Esophagus squamous epithelium (tissue), 5 donors: ENCODE results near the gene HCRTR2. TPM values are rescaled to one million over a fixed set of nuclear protein-coding genes. Genes with fewer than 3 reads are reported as not detected.
A peak's percentile ranks its signal among the peaks of the same experiment; 100 is the strongest.
"Not testable (repeated sequence)": the region's sequence is repeated elsewhere in the genome, so short reads cannot be mapped to it uniquely, and the experiment has no call there.

Source experiments
- DNase-seq: peaks from one replicate; lab custom pipeline; 2025; lab: John Stamatoyannopoulos, UW
- H3K27ac ChIP-seq, 4 donors: fragments of 200-600 bp; sonication (generic); one replicate each; pipeline ENCODE4 v1.5.1; 2016 to 2019; ENCODE audit warnings: mild to moderate bottlenecking in 1 of 4
- H3K27me3 ChIP-seq, 4 donors: fragments of 200-600 bp; sonication (generic); 1 replicate in 3 of 4; 2 replicates in 1 of 4; pipeline versions ENCODE4 v1.5.1 to v1.6.0; 2017 to 2021; ENCODE audit warnings: antibody characterized with exemption in 1 of 4
- H3K36me3 ChIP-seq, 3 donors: fragments of 200-600 bp; sonication (generic); one replicate each; pipeline ENCODE4 v1.5.1; 2016 to 2019
- H3K4me1 ChIP-seq, 3 donors: fragments of 200-600 bp; sonication (generic); one replicate each; pipeline ENCODE4 v1.5.1; 2017 to 2019
- H3K4me3 ChIP-seq, 4 donors: fragments of 200-600 bp; sonication (generic); 1 replicate in 3 of 4; 2 replicates in 1 of 4; pipeline ENCODE4 v1.5.1; 2016 to 2019; ENCODE audit warnings: mild to moderate bottlenecking in 2 of 4, moderate library complexity in 1 of 4
- H3K9me3 ChIP-seq, 3 donors: fragments of 200-600 bp; sonication (generic); one replicate each; pipeline ENCODE4 v1.5.1; 2016 to 2019
- POLR2A ChIP-seq, 4 donors: fragments of 450-650 bp; IDR thresholded peaks; one replicate each; pipeline ENCODE4 v1.6.1; 2017; ENCODE audit warnings: antibody characterized with exemption in 4 of 4, mild to moderate bottlenecking in 4 of 4, moderate library complexity in 3 of 4
- WGBS, 2 donors: methylation state at CpG; one replicate each; pipeline ENCODE4 v1.1.5; 2018; 5-methylcytosine and 5-hydroxymethylcytosine counted together
- intact Hi-C: fragments of 100-400 bp; cut with DNase I; formaldehyde crosslinking; loops from one replicate; pipeline ENCODE4 v1.15.0; 2022
- total RNA-seq, 4 donors: library from RNA; depleted of rRNA; stranded (reverse); fragments of >200 nt; gene quantifications; one replicate each; pipeline ENCODE4 v1.1.0, GENCODE V29; 2016
- TF ChIP-seq, protein P1 (sequence below), 6 experiments: fragments of 450-650 bp in 4 of 6; fragments of 200-600 bp in 2 of 6; sonication (generic) in 2 of 6; IDR thresholded peaks; one replicate each; pipeline ENCODE4 v1.5.1; 2016 to 2019; ENCODE audit warnings: antibody characterized with exemption in 6 of 6, mild to moderate bottlenecking in 4 of 6, moderate library complexity in 4 of 6
- donor health status: DM: yes; HTN: yes; CAD: no.

Gene HCRTR2
- total RNA-seq, 4 donors from 2014 or later = not detected

DNA sequence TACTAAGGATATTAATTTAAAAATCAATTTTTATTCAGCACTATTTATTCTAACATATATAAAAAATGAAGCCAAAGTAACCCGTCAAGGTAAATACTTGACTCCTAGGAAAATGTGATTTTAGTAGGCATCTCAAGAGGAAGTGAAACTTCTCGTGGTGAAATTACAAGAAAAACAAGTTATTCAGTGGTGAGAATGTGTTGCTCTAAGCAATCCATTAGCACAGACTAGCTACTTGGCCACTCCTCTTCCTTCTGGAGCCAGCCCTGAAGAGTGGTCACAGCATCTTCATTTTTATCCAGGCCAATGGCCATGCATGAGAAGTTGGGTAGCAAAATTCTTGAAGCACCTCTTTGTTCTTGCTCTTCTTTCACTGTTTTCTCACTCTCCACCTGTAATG is 112.5 kb downstream of the HCRTR2 start:
- TF ChIP-seq, protein P1, sequence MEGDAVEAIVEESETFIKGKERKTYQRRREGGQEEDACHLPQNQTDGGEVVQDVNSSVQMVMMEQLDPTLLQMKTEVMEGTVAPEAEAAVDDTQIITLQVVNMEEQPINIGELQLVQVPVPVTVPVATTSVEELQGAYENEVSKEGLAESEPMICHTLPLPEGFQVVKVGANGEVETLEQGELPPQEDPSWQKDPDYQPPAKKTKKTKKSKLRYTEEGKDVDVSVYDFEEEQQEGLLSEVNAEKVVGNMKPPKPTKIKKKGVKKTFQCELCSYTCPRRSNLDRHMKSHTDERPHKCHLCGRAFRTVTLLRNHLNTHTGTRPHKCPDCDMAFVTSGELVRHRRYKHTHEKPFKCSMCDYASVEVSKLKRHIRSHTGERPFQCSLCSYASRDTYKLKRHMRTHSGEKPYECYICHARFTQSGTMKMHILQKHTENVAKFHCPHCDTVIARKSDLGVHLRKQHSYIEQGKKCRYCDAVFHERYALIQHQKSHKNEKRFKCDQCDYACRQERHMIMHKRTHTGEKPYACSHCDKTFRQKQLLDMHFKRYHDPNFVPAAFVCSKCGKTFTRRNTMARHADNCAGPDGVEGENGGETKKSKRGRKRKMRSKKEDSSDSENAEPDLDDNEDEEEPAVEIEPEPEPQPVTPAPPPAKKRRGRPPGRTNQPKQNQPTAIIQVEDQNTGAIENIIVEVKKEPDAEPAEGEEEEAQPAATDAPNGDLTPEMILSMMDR (IDR thresholded peaks at IDR 0.05) = no peak
- TF ChIP-seq POLR2A (IDR thresholded peaks at IDR 0.05) = no peak
- H3K4me3 ChIP-seq = no peak overlapping the region
- H3K9me3 ChIP-seq = no peaks in the 10 kb centered on the region
- intact Hi-C loops = no loop called here
- DNase-seq = no peak
- no peaks in the 10 kb centered on the region for H3K4me1 ChIP-seq
- H3K27ac ChIP-seq = no peak overlapping the region
- H3K36me3 ChIP-seq = no peaks in the 10 kb centered on the region
- WGBS, 2 donors = 38 to 45% methylated on average over 2 of the region's 2 CpGs
- no peaks in the 10 kb centered on the region for H3K27me3 ChIP-seq

- intact Hi-C loops = no loop called here
- Histone ChIP-seq H3K36me3 (no peaks in the 10 kb centered on the region), H3K27me3 (no peaks in the 10 kb centered on the region), H3K4me3 (no peak overlapping the region), H3K4me1 (no peaks in the 10 kb centered on the region), H3K27ac (no peak overlapping the region), H3K9me3 (no peaks in the 10 kb centered on the region)
- no peak for DNase-seq
- 72 to 83% methylated on average over 2 of the region's 2 CpGs for WGBS, 2 donors
- TF ChIP-seq, protein P1 (IDR thresholded peaks at IDR 0.05) = no peak
- no peak for TF ChIP-seq POLR2A (IDR thresholded peaks at IDR 0.05)
Measured at GRCh38 chr6:55290736-55291135, 116.4 kb downstream of the HCRTR2 start.

GRCh38 chr6:55293116-55293515 is 118.8 kb downstream of the HCRTR2 start:
- DNase-seq = no peak
- Histone ChIP-seq H3K36me3 (no peaks in the 10 kb centered on the region), H3K4me3 (no peak overlapping the region), H3K9me3 (no peaks in the 10 kb centered on the region), H3K27ac (no peak overlapping the region), H3K27me3 (no peaks in the 10 kb centered on the region), H3K4me1 (no peaks in the 10 kb centered on the region)
- intact Hi-C loops = no loop called here
- TF ChIP-seq, protein P1 (IDR thresholded peaks at IDR 0.05) = peak in 1 of 6 experiments; percentile 22
- no peak for TF ChIP-seq POLR2A (IDR thresholded peaks at IDR 0.05)
- WGBS, 2 donors = 37 to 56% methylated on average over 2 of the region's 2 CpGs

DNA sequence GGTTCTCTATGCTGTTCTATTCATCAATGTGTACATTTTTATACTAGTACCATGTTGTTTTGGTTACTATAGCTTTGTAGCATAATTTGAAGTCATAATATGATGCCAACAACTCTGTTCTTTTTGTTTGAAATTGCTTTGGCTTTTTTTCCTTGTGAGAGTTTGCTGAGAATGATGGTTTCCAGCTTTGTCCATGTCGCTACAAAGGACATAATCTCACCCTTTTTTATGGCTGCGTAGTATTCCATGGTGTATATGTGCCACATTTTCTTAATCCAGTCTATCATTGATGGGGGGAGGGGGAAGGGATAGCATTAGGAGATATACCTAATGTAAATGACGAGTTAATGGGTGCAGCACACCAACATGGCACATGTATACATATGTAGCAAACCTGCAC is 122.9 kb downstream of the HCRTR2 start:
- H3K4me1 ChIP-seq, DNase-seq, H3K4me3 ChIP-seq, intact Hi-C loops, H3K9me3 ChIP-seq, H3K27me3 ChIP-seq, H3K36me3 ChIP-seq, H3K27ac ChIP-seq: not testable (repeated sequence)
- 84 to 90% methylated on average over 3 of the region's 3 CpGs for WGBS, 2 donors

- Histone ChIP-seq H3K4me3 (no peak overlapping the region), H3K4me1 (no peaks in the 10 kb centered on the region), H3K36me3 (no peaks in the 10 kb centered on the region), H3K27ac (no peak overlapping the region), H3K27me3 (no peaks in the 10 kb centered on the region), H3K9me3 (no peaks in the 10 kb centered on the region)
- no peak for DNase-seq
- 78 to 83% methylated on average over 5 of the region's 5 CpGs for WGBS, 2 donors
- intact Hi-C loops = no loop called here
- TF ChIP-seq, protein P1 (IDR thresholded peaks at IDR 0.05) = no peak
- no peak for TF ChIP-seq POLR2A (IDR thresholded peaks at IDR 0.05)
Measured at GRCh38 chr6:55299286-55299985, 125.1 kb downstream of the HCRTR2 start.
